H1 (cell line): ENCODE measurements around the gene GARNL3. TPM values are rescaled to one million over a fixed set of nuclear protein-coding genes. Genes with fewer than 3 reads are reported as not detected.

Source experiments
- CBX8 ChIP-seq: fragments of 300-800, 300-1000 bp; sonication (generic); IDR thresholded peaks from 2 replicates; pipeline ENCODE4 v1.7.1; 2016; ENCODE audit warnings: low read depth, low read length, borderline replicate concordance
- FOSL1 ChIP-seq: IDR thresholded peaks from 2 replicates; pipeline ENCODE4 v1.6.1; 2011; ENCODE audit warnings: mild to moderate bottlenecking, low read depth, low read length, moderate library complexity; ENCODE audit not compliant: insufficient read depth
- polyA plus RNA-seq, 7 experiments: library from polyadenylated mRNA; depleted of rRNA in 3 of 7; stranded (reverse) in 5 of 7; unstranded in 2 of 7; fragments of >200 nt in 5 of 7; fragments of 200-250 nt in 2 of 7; gene quantifications; 1 replicate in 5 of 7; 2 replicates in 1 of 7; 4 replicates in 1 of 7; pipeline versions ENCODE4 v1.2.1 to v1.2.3, GENCODE V29; 2011 to 2013; ENCODE audit warnings: missing spikeins in 2 of 7, mixed read lengths in 2 of 7
- total RNA-seq: library from RNA; stranded (reverse); fragmentation: NEBNext Ultra II Directional; extraction: Animal tissue kit (Norgen Biotek cat#: 25700); gene quantifications from 2 replicates; pipeline ENCODE4 v1.2.1, GENCODE V29; 2021
- TF ChIP-seq, protein P1 (sequence below): fragments of 300-600 bp; sonication (generic); IDR thresholded peaks from 2 replicates; pipeline ENCODE4 v1.7.1; 2012; ENCODE audit warnings: low read length, moderate library complexity, mild to moderate bottlenecking, inconsistent platforms; ENCODE audit not compliant: insufficient replicate concordance

The GARNL3 gene
- total and polyA plus RNA-seq, 2 of the 8 experiments (the other 6 are each of a cell fraction or from before 2014, with no cell fraction given) = 6.5 to 18.3 TPM

DNA sequence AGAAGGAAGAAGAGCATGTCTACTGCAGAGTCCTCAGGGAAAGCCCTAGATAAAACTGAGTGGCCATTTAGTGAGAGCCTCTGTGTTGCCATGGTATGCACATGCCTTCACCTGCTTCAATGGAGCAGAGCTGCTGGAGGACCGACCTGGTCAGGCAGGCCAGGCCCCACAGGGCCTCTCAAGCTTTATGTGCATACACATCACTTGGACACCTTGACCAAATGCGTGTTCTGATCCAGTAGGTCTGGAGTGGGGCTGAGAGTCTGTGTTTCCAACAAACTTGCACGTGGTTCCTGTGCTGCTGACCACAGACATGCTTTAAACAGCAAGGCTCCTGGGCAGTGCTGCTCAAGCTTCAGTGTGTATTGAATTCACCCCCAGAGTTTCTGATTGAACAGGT is 81.0 kb downstream of the GARNL3 start (continued):
- TF ChIP-seq, protein P1, sequence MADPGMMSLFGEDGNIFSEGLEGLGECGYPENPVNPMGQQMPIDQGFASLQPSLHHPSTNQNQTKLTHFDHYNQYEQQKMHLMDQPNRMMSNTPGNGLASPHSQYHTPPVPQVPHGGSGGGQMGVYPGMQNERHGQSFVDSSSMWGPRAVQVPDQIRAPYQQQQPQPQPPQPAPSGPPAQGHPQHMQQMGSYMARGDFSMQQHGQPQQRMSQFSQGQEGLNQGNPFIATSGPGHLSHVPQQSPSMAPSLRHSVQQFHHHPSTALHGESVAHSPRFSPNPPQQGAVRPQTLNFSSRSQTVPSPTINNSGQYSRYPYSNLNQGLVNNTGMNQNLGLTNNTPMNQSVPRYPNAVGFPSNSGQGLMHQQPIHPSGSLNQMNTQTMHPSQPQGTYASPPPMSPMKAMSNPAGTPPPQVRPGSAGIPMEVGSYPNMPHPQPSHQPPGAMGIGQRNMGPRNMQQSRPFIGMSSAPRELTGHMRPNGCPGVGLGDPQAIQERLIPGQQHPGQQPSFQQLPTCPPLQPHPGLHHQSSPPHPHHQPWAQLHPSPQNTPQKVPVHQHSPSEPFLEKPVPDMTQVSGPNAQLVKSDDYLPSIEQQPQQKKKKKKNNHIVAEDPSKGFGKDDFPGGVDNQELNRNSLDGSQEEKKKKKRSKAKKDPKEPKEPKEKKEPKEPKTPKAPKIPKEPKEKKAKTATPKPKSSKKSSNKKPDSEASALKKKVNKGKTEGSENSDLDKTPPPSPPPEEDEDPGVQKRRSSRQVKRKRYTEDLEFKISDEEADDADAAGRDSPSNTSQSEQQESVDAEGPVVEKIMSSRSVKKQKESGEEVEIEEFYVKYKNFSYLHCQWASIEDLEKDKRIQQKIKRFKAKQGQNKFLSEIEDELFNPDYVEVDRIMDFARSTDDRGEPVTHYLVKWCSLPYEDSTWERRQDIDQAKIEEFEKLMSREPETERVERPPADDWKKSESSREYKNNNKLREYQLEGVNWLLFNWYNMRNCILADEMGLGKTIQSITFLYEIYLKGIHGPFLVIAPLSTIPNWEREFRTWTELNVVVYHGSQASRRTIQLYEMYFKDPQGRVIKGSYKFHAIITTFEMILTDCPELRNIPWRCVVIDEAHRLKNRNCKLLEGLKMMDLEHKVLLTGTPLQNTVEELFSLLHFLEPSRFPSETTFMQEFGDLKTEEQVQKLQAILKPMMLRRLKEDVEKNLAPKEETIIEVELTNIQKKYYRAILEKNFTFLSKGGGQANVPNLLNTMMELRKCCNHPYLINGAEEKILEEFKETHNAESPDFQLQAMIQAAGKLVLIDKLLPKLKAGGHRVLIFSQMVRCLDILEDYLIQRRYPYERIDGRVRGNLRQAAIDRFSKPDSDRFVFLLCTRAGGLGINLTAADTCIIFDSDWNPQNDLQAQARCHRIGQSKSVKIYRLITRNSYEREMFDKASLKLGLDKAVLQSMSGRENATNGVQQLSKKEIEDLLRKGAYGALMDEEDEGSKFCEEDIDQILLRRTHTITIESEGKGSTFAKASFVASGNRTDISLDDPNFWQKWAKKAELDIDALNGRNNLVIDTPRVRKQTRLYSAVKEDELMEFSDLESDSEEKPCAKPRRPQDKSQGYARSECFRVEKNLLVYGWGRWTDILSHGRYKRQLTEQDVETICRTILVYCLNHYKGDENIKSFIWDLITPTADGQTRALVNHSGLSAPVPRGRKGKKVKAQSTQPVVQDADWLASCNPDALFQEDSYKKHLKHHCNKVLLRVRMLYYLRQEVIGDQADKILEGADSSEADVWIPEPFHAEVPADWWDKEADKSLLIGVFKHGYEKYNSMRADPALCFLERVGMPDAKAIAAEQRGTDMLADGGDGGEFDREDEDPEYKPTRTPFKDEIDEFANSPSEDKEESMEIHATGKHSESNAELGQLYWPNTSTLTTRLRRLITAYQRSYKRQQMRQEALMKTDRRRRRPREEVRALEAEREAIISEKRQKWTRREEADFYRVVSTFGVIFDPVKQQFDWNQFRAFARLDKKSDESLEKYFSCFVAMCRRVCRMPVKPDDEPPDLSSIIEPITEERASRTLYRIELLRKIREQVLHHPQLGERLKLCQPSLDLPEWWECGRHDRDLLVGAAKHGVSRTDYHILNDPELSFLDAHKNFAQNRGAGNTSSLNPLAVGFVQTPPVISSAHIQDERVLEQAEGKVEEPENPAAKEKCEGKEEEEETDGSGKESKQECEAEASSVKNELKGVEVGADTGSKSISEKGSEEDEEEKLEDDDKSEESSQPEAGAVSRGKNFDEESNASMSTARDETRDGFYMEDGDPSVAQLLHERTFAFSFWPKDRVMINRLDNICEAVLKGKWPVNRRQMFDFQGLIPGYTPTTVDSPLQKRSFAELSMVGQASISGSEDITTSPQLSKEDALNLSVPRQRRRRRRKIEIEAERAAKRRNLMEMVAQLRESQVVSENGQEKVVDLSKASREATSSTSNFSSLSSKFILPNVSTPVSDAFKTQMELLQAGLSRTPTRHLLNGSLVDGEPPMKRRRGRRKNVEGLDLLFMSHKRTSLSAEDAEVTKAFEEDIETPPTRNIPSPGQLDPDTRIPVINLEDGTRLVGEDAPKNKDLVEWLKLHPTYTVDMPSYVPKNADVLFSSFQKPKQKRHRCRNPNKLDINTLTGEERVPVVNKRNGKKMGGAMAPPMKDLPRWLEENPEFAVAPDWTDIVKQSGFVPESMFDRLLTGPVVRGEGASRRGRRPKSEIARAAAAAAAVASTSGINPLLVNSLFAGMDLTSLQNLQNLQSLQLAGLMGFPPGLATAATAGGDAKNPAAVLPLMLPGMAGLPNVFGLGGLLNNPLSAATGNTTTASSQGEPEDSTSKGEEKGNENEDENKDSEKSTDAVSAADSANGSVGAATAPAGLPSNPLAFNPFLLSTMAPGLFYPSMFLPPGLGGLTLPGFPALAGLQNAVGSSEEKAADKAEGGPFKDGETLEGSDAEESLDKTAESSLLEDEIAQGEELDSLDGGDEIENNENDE = no peak
- TF ChIP-seq FOSL1 (no peak), CBX8 (no peak)
